ENCODE results near the gene SCRN1.
A peak's percentile ranks its signal among the peaks of the same experiment; 100 is the strongest.
"Not testable (repeated sequence)": the region's sequence is repeated elsewhere in the genome, so short reads cannot be mapped to it uniquely, and the experiment has no call there.

The SCRN1 gene

DNA sequence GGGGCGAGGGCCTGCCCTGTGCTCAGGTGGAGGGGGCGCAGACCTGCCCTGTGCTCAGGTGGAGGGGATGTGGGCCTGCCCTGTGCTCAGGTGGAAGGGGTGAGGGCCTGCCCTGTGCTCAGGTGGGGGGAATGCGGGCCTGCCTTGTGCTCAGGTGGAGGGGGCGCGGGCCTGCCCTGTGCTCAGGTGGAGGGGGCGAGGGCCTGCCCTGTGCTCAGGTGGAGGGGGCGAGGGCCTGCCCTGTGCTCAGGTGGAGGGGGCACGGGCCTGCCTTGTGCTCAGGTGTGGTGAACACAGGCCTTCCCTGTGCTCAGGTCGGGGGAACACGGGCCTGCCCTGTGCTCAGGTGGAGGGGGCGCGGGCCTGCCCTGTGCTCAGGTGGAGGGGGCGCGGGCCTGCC is 98.8 kb downstream of the SCRN1 start:
- DNase-seq (ENCODE audit: low read depth in 2 of 2) = not testable (repeated sequence)

- DNase-seq (ENCODE audit: low read depth in 2 of 2) = no peak
Observed at GRCh38 chr7:29890251-29890650, 99.3 kb downstream of the SCRN1 start.

DNA sequence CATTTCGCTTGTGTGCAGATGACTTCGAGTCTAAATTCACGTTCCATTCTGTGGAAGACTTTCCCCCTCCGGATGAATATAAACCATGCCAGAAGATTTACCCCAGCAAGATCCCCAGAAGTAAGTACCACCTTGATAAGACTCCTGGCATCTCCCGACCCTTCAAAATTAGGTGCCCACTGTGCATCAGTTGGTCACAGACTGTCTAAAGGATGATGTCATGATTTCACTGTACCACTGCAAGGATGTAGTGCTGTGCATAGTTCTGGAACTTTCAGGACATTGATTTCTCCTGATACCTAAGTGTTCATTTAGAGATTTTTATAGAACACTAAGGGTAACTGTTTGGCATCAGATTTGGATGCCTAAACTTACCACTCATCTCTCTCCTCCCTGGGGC is 100.3 kb downstream of the SCRN1 start:
- DNase-seq (ENCODE audit: low read depth in 2 of 2) = no peak

- DNase-seq (ENCODE audit: low read depth in 2 of 2) = no peak
Observed at GRCh38 chr7:29888006-29888405, 101.6 kb downstream of the SCRN1 start.

- no peak for DNase-seq (ENCODE audit: low read depth in 2 of 2)
Observed at GRCh38 chr7:29886827-29887226, 102.8 kb downstream of the SCRN1 start.

DNA sequence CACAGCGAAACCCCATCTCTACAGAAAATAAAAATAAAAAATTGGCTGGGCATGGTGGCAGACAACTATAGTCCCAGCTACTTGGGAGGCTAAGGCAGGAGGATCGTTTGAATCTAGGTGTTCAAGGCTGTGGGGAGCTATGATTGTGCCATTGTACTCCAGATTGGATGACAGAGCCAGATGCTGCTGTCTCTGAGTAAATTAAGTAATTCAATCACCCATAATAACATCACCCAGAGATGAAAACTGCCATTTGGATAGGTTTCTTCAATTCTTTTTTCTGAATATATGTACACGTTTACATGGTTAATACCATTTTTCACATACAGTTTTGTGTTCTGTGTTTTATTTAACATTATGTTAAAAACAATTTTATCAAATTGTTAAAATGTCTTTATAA is 104.0 kb downstream of the SCRN1 start:
- no peak for DNase-seq (ENCODE audit: low read depth in 2 of 2)

DNA sequence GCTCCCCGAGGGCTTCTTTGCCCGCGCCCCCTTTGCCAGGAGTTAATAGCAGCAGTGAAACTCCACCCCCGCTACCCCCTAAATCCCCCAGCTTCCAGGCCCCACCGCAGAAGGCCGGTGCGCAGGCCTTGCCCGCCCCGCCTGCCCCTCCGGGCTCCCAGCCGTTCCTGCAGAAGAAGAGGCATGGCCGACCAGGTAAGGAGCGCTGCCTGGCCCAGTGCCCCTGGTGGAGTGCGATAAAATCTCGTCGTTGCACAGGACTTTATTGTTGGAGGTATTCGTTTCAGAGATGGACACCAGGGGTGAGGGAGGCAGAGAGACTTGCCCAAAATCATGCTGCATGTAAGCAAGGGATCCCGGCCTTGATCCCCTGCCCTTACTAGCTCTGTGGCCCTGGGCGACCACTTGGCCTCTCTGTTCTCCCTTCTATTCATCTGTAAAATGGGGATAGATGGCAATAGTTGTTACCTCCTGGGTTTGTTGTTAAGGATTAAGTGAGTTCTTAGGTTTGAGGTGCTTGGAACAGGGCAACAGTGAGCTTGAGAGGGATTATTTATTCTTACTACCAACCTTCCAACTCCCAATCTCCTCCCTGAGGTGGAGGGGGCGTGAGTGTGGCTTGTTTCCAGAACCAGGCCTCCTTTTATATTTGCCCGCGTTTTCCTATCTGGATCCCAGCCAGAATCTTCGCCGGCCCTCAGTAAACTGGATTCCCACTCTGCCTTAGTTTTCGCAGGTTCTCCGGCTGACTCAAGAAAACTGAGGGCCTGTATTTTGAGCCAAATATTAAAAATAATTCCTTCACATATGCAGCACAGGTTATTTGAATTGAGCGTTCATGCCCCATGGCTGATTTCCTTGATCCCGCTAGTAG is 105.0 kb downstream of the SCRN1 start:
- no peak for DNase-seq (ENCODE audit: low read depth in 2 of 2)

- no peak for DNase-seq (ENCODE audit: low read depth in 2 of 2)
Observed at GRCh38 chr7:29883462-29884398, 105.9 kb downstream of the SCRN1 start.

GRCh38 chr7:29882481-29882880 is 107.1 kb downstream of the SCRN1 start:
- DNase-seq (ENCODE audit: low read depth in 2 of 2) = no peak

- no peak for DNase-seq (ENCODE audit: low read depth in 2 of 2)
Observed at GRCh38 chr7:29881724-29882123, 107.9 kb downstream of the SCRN1 start.

DNA sequence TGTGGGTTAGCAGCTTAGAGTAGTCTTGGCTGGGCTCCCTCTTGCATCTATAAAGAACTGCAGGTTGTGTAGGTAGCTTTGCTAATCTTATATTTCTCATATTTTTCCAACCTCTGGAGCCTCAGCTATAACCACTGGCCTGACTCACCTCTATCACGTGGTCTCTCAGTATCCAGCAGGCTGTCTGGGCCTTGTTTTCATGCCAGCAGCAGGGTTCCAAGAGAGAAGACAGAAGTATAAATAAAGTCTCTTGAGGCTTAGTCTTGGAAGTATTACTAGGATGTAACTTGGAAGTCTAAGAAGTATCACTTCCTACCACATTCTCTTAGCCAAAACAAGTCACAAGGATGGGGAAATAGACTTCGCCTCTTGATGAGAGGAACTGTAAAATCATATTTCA is 110.0 kb downstream of the SCRN1 start:
- peak; percentile 14 to 24 for DNase-seq (ENCODE audit: low read depth in 2 of 2)

- DNase-seq (ENCODE audit: low read depth in 2 of 2) = peak; percentile 13 to 22
Observed at GRCh38 chr7:29878081-29878688, 111.4 kb downstream of the SCRN1 start.

GRCh38 chr7:29877196-29877595 is 112.4 kb downstream of the SCRN1 start:
- no peak for DNase-seq (ENCODE audit: low read depth in 2 of 2)

- DNase-seq (ENCODE audit: low read depth in 2 of 2) = no peak
Observed at GRCh38 chr7:29875741-29876140, 113.9 kb downstream of the SCRN1 start.

DNA sequence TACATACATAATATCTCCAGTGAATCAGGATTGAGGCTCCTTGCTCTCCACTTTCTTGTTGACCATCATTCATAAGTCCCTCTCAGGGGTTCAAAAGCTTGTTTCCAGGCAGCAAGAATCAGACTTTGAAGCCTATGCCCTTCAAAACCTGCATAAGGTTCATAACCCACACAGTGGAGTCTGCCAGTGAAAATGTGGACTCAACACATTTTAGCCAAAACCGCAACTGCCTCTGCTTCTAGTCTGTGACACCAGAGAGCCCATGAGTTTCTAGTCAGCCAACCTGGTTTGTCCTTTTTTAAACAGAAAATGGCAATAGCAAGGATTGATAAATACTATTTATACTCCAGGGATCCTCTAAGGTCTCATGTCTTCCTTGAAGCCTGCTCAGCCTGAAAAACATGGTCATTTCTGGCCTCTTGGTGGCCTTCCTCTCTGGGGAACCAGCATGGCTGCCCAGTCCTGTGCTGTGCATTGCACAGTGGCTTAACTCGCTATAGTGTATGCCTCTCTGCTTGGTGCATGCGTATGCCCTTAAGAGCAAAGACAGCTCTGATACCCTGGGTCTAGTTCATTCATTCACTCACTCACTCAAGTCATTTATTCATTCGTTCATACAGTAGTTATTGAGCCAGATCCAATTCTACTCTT is 115.8 kb downstream of the SCRN1 start:
- DNase-seq (ENCODE audit: low read depth in 2 of 2) = no peak

- DNase-seq (ENCODE audit: low read depth in 2 of 2) = peak; percentile 51 to 52
Observed at GRCh38 chr7:29871787-29872398, 117.7 kb downstream of the SCRN1 start.

Measured in fibroblast of skin of left quadriceps (primary cell).